CD14-positive monocyte (primary cell): Measurements from ENCODE around the gene NGRN. TPM values are rescaled to one million over a fixed set of nuclear protein-coding genes. Genes with fewer than 3 reads are reported as not detected.

Source experiments
- DNase-seq, 3 donors: peaks; one replicate each; pipeline ENCODE4 v3.0.0-alpha.2; 2011 to 2022
- H2AFZ ChIP-seq: 2 replicates; pipeline ENCODE4 v1.6.0; 2012; ENCODE audit warnings: mild to moderate bottlenecking, low read depth, low read length, inconsistent platforms; ENCODE audit not compliant: insufficient read depth, poor library complexity, severe bottlenecking
- H3K27ac ChIP-seq, 2 donors: 1 replicate in 1 of 2; 2 replicates in 1 of 2; pipeline ENCODE4 v1.5.1; 2012 to 2013; ENCODE audit warnings: low read length in 2 of 2, control low read depth in 1 of 2, inconsistent platforms in 1 of 2, low read depth in 1 of 2, mild to moderate bottlenecking in 1 of 2
- H3K27me3 ChIP-seq, 2 donors: one replicate each; pipeline versions ENCODE4 v1.6.0 to v1.6.1; 2011 to 2013; ENCODE audit warnings: low read length in 2 of 2; ENCODE audit not compliant: control insufficient read depth in 2 of 2, insufficient read depth in 2 of 2
- H3K36me3 ChIP-seq, 2 donors: replicated peaks in 1 of 2; 1 replicate in 1 of 2; 2 replicates in 1 of 2; pipeline versions ENCODE4 v1.5.1 to v1.6.1; 2012 to 2013; ENCODE audit warnings: low read length in 2 of 2, control low read depth in 1 of 2, inconsistent platforms in 1 of 2, mild to moderate bottlenecking in 1 of 2; ENCODE audit not compliant: insufficient read depth in 2 of 2, control insufficient read depth in 1 of 2
- H3K4me1 ChIP-seq, 2 donors: 1 replicate in 1 of 2; 2 replicates in 1 of 2; pipeline versions ENCODE4 v1.5.1 to v1.6.1; 2012 to 2013; ENCODE audit warnings: low read length in 2 of 2, control low read depth in 1 of 2, inconsistent platforms in 1 of 2, mild to moderate bottlenecking in 1 of 2, moderate library complexity in 1 of 2; ENCODE audit not compliant: insufficient read depth in 2 of 2, control insufficient read depth in 1 of 2
- H3K4me2 ChIP-seq: replicated peaks from 2 replicates; pipeline ENCODE3; 2012; ENCODE audit warnings: low read length, moderate library complexity, mild to moderate bottlenecking; ENCODE audit not compliant: poor library complexity, severe bottlenecking; ENCODE audit errors: extremely low read depth
- H3K4me3 ChIP-seq, 3 experiments: fragments of 200-600 bp in 1 of 3; sonication (generic) in 1 of 3; replicated peaks in 1 of 3; 1 replicate in 2 of 3; 2 replicates in 1 of 3; pipeline ENCODE4 v1.5.1; 2011 to 2013; ENCODE audit warnings: low read length in 3 of 3, mild to moderate bottlenecking in 3 of 3, control low read depth in 2 of 3, low read depth in 2 of 3, inconsistent platforms in 1 of 3, moderate library complexity in 1 of 3
- H3K79me2 ChIP-seq: 2 replicates; pipeline ENCODE4 v1.6.0; 2012; ENCODE audit warnings: mild to moderate bottlenecking, control low read depth, inconsistent platforms, low read length, moderate library complexity; ENCODE audit not compliant: insufficient read depth
- H3K9ac ChIP-seq: 2 replicates; pipeline ENCODE4 v1.6.0; 2017; ENCODE audit warnings: low read length, mild to moderate bottlenecking; ENCODE audit not compliant: insufficient read depth, poor library complexity, severe bottlenecking
- H3K9me3 ChIP-seq, 2 donors: replicated peaks in 1 of 2; 1 replicate in 1 of 2; 2 replicates in 1 of 2; pipeline versions ENCODE4 v1.5.1 to v1.6.1; 2012 to 2013; ENCODE audit warnings: low read length in 2 of 2, control low read depth in 1 of 2; ENCODE audit not compliant: control insufficient read depth in 1 of 2, insufficient read depth in 1 of 2
- H4K20me1 ChIP-seq: 2 replicates; pipeline ENCODE4 v1.6.0; 2012; ENCODE audit warnings: mild to moderate bottlenecking, low read length, control low read depth, moderate library complexity; ENCODE audit not compliant: insufficient read depth
- H3K27ac Mint-ChIP-seq, 7 donors: one replicate each; pipeline ENCODE4 v1.8.0; 2020; ENCODE audit warnings: mild to moderate bottlenecking in 7 of 7, mixed read lengths in 7 of 7, moderate library complexity in 6 of 7, inconsistent platforms in 2 of 7
- H3K27me3 Mint-ChIP-seq, 3 donors: one replicate each; pipeline ENCODE4 v1.8.0; 2021 to 2022; ENCODE audit warnings: low read depth in 3 of 3, mild to moderate bottlenecking in 3 of 3, mixed read lengths in 3 of 3, moderate library complexity in 3 of 3, inconsistent platforms in 1 of 3
- H3K36me3 Mint-ChIP-seq, 2 donors: one replicate each; pipeline ENCODE4 v1.8.0; 2020; ENCODE audit warnings: mixed read lengths in 2 of 2, inconsistent platforms in 1 of 2, mild to moderate bottlenecking in 1 of 2
- H3K4me1 Mint-ChIP-seq: one replicate; pipeline ENCODE4 v1.8.0; 2020; ENCODE audit warnings: mild to moderate bottlenecking, mixed read lengths
- H3K4me3 Mint-ChIP-seq, 2 donors: one replicate each; pipeline ENCODE4 v1.8.0; 2020; ENCODE audit warnings: mild to moderate bottlenecking in 2 of 2, mixed read lengths in 2 of 2, moderate library complexity in 1 of 2
- H3K9me3 Mint-ChIP-seq, 7 donors: one replicate each; pipeline ENCODE4 v1.8.0; 2020 to 2022; ENCODE audit warnings: mixed read lengths in 7 of 7, mild to moderate bottlenecking in 6 of 7, moderate library complexity in 6 of 7, inconsistent platforms in 2 of 7
- CTCF ChIP-seq: fragments of 200-600 bp; IDR thresholded peaks from one replicate; pipeline ENCODE4 v1.8.0; 2022; ENCODE audit warnings: antibody characterized with exemption, mild to moderate bottlenecking
- WGBS: methylation state at CpG from one replicate; pipeline ENCODE4 v1.1.5; 2013; ENCODE audit warnings: missing lambda C conversion rate; ENCODE audit not compliant: insufficient coverage; 5-methylcytosine and 5-hydroxymethylcytosine counted together
- intact Hi-C, 2 donors: fragments of 100-400 bp; cut with micrococcal nuclease; formaldehyde crosslinking; loops; one replicate each; pipeline versions ENCODE4 v1.15.0 to v1.15.1; 2023
- polyA plus RNA-seq, 3 donors: library from polyadenylated mRNA; depleted of rRNA in 1 of 3; unstranded in 2 of 3; stranded (reverse) in 1 of 3; fragments of 300-500 nt in 2 of 3; fragments of >200 nt in 1 of 3; fragmentation: Illumina TruSeq in 2 of 3; gene quantifications; 1 replicate in 2 of 3; 2 replicates in 1 of 3; pipeline ENCODE4 v1.2.3, GENCODE V29; 2012 to 2021

The NGRN gene
- polyA plus RNA-seq, 3 donors = 14.4 to 20.3 (median 18.9) TPM

- peak overlapping the region; percentile 85 for H3K4me2 ChIP-seq
- intact Hi-C loops = loop anchor here (2.0 to 5.0 kb wide), 2 partner anchors 30 to 32 kb away; partner anchors contain the start of genes GDPGP1 (in 2 of the 2) and CIB1 (in 1 of the 2)
- H3K27me3 ChIP-seq = no peaks in the 10 kb centered on the region
- peaks cover 38% of the 10 kb centered on the region for H3K79me2 ChIP-seq
- H3K27ac ChIP-seq = peak overlapping the region; percentile 91
- H4K20me1 ChIP-seq = peaks cover 3% of the 10 kb centered on the region
- Mint-ChIP-seq H3K4me3 (peak overlapping the region; percentile 94 to 95), H3K36me3 (peaks cover 11 to 12% of the 10 kb centered on the region in 2 donors), H3K9me3 (no peaks in the 10 kb centered on the region), H3K27me3 (peaks cover 1 to 3% (median 3%) of the 10 kb centered on the region in 3 donors), H3K27ac (peak overlapping the region; percentile 91 to 98 (median 97)), H3K4me1 (peaks cover 37% of the 10 kb centered on the region)
- H3K9ac ChIP-seq = peak overlapping the region; percentile 81
- H2AFZ ChIP-seq = peak overlapping the region; percentile 95
- 53% methylated on average over 4 of the region's 4 CpGs for WGBS
- peaks cover 26 to 35% of the 10 kb centered on the region in 2 donors for H3K4me1 ChIP-seq
- H3K4me3 ChIP-seq = peak overlapping the region; percentile 67 to 91 (median 80)
- DNase-seq = peak; percentile 17 to 28 (median 22)
- peaks cover 3 to 18% of the 10 kb centered on the region in 2 donors for H3K36me3 ChIP-seq
- H3K9me3 ChIP-seq = no peaks in the 10 kb centered on the region
- no peak for TF ChIP-seq CTCF
Observed at GRCh38 chr15:90264671-90265070, 801 bp upstream of the NGRN start.

- peaks cover 23 to 26% of the 10 kb centered on the region in 2 donors for H3K36me3 Mint-ChIP-seq
- intact Hi-C loops = loop anchor here in 1 of 2 donors (5.0 kb wide), 1 partner anchor 34 kb away; the partner anchor contains the start of genes CIB1 and GDPGP1
- peak overlapping the region; percentile 85 for H3K4me2 ChIP-seq
- H2AFZ ChIP-seq = peak overlapping the region; percentile 95
- peak overlapping the region; percentile 91 for H3K27ac ChIP-seq
- peaks cover 17% of the 10 kb centered on the region for H4K20me1 ChIP-seq
- whole genome bisulfite sequencing = 0% methylated on average over 7 of the region's 16 CpGs
- H3K9me3 Mint-ChIP-seq = no peaks in the 10 kb centered on the region
- no peaks in the 10 kb centered on the region for H3K9me3 ChIP-seq
- H3K27me3 Mint-ChIP-seq = peaks cover 0 to 2% (median 0%) of the 10 kb centered on the region in 3 donors
- peaks cover 52% of the 10 kb centered on the region for H3K79me2 ChIP-seq
- peaks cover 26 to 35% of the 10 kb centered on the region in 2 donors for H3K4me1 ChIP-seq
- H3K27ac Mint-ChIP-seq = peak overlapping the region; percentile 91 to 98 (median 97)
- H3K27me3 ChIP-seq = no peaks in the 10 kb centered on the region
- peak overlapping the region; percentile 67 to 91 (median 80) for H3K4me3 ChIP-seq
- H3K4me1 Mint-ChIP-seq = peaks cover 41% of the 10 kb centered on the region
- peak; percentile 21 to 27 (median 25) for DNase-seq
- H3K36me3 ChIP-seq = peaks cover 16 to 31% of the 10 kb centered on the region in 2 donors
- TF ChIP-seq CTCF = no peak
- peak overlapping the region; percentile 81 for H3K9ac ChIP-seq
- H3K4me3 Mint-ChIP-seq = peak overlapping the region; percentile 94 to 95
Observed at GRCh38 chr15:90266061-90266431, 574 bp downstream of the NGRN start.
